Stomach (tissue), 9 donors: Measurements from ENCODE around the gene SIRT3. TPM values are rescaled to one million over a fixed set of nuclear protein-coding genes. Genes with fewer than 3 reads are reported as not detected.

Source experiments
- DNase-seq, 2 donors: peaks; one replicate each; pipeline versions ENCODE4 v3.0.0 to v3.0.0-alpha.2; 2013 to 2019
- H3K27ac ChIP-seq, 5 donors: fragments of 200-600 bp in 4 of 5; sonication (generic) in 4 of 5; one replicate each; pipeline ENCODE4 v1.5.1; 2013 to 2019; ENCODE audit warnings: mild to moderate bottlenecking in 1 of 5, moderate library complexity in 1 of 5
- H3K27me3 ChIP-seq, 3 donors: fragments of 200-600 bp; sonication (generic); one replicate each; pipeline ENCODE4 v1.5.1; 2017 to 2019; ENCODE audit warnings: mixed run types in 1 of 3
- H3K36me3 ChIP-seq, 4 donors: fragments of 200-600 bp; sonication (generic); 1 replicate in 3 of 4; 2 replicates in 1 of 4; pipeline ENCODE4 v1.5.1; 2016 to 2019
- H3K4me1 ChIP-seq, 4 donors: fragments of 200-600 bp; sonication (generic); one replicate each; pipeline ENCODE4 v1.5.1; 2016 to 2019
- H3K4me3 ChIP-seq, 4 donors: fragments of 200-600 bp; sonication (generic) in 3 of 4; one replicate each; pipeline ENCODE4 v1.5.1; 2016 to 2019; ENCODE audit warnings: mild to moderate bottlenecking in 1 of 4
- H3K9me3 ChIP-seq, 4 donors: fragments of 200-600 bp; sonication (generic); one replicate each; pipeline ENCODE4 v1.5.1; 2016 to 2019
- CTCF ChIP-seq, 7 experiments: fragments of 450-650 bp in 4 of 7; fragments of 200-600 bp in 3 of 7; sonication (generic) in 3 of 7; IDR thresholded peaks; one replicate each; pipeline ENCODE4 v1.5.1; 2016 to 2019; ENCODE audit warnings: antibody characterized with exemption in 7 of 7, control low read depth in 2 of 7, mild to moderate bottlenecking in 1 of 7
- EP300 ChIP-seq: sonication (generic); formaldehyde crosslinking; IDR thresholded peaks from one replicate; pipeline ENCODE4 v1.6.1; 2017; ENCODE audit warnings: antibody characterized with exemption
- POLR2A ChIP-seq, 4 donors: fragments of 450-650 bp; IDR thresholded peaks; one replicate each; pipeline ENCODE4 v1.6.1; 2016; ENCODE audit warnings: antibody characterized with exemption in 4 of 4, control low read depth in 2 of 4, mild to moderate bottlenecking in 1 of 4, moderate library complexity in 1 of 4
- POLR2AphosphoS5 ChIP-seq, 3 donors: sonication (generic); formaldehyde crosslinking; IDR thresholded peaks; one replicate each; pipeline ENCODE4 v1.6.1; 2016; ENCODE audit warnings: antibody characterized with exemption in 3 of 3
- WGBS, 5 donors: extraction: QIAGEN DNeasy Blood & Tissue Kit in 3 of 5; methylation state at CpG; one replicate each; pipeline versions ENCODE4 v1.1.5 to v1.1.7; 2013 to 2018; 5-methylcytosine and 5-hydroxymethylcytosine counted together
- intact Hi-C: fragments of 100-400 bp; cut with DNase I; formaldehyde crosslinking; loops from one replicate; pipeline ENCODE4 v1.15.1; 2023; ENCODE audit warnings: low total_unique reads
- polyA plus RNA-seq, 3 donors: library from polyadenylated mRNA; stranded (reverse); fragments of 200-250 nt; gene quantifications; one replicate each; pipeline ENCODE4 v1.2.3, GENCODE V29; 2013
- total RNA-seq, 5 donors: library from RNA; depleted of rRNA; stranded (reverse); fragments of >200 nt; gene quantifications; one replicate each; pipeline versions ENCODE4 v1.1.0 to v1.2.3, GENCODE V29; 2014 to 2016
- donor health status: healthy with polysubstance abuse.
- donor health status: Bipolar disorder and iron deficiency.
- donor health status: healthy.

Gene SIRT3
- total and polyA plus RNA-seq, 8 donors, result 5.4 to 63.7 (median 12.3) TPM

- peaks cover 12 to 45% (median 38%) of the 10 kb centered on the region in 4 donors for H3K36me3 ChIP-seq
- no peaks in the 10 kb centered on the region for H3K27me3 ChIP-seq
- whole genome bisulfite sequencing, 5 donors, result 1 to 2% (median 1%) methylated on average over 25 to 62 of the region's 62 CpGs
- H3K27ac ChIP-seq, result peak within 1 kb of the TSS; percentile 94 to 97 (median 96)
- intact Hi-C loops, result no loop called here
- peak in 2 of 7 experiments; percentile 5 to 30 for TF ChIP-seq CTCF (IDR thresholded peaks at IDR 0.05)
- peak; percentile 69 to 79 (median 76) for TF ChIP-seq POLR2AphosphoS5 (IDR thresholded peaks at IDR 0.05)
- no peak for TF ChIP-seq EP300
- peaks cover 22 to 49% (median 35%) of the 10 kb centered on the region in 4 donors for H3K4me1 ChIP-seq
- no peaks in the 10 kb centered on the region for H3K9me3 ChIP-seq
- peak within 1 kb of the TSS; percentile 92 to 95 (median 94) for H3K4me3 ChIP-seq
- peak; percentile 88 to 96 for DNase-seq
Observed at GRCh38 chr11:236774-237767, 929 bp upstream of the SIRT3 start, which contains the start of gene PSMD13. Gene PSMD13, plus strand, starts transcription at chr11:236976. Its CDS starts 74 bp downstream, at chr11:237050.

- 1 to 3% (median 2%) methylated on average over 13 of the region's 13 CpGs for WGBS, 5 donors
- Histone ChIP-seq H3K27me3 (no peaks in the 10 kb centered on the region), H3K36me3 (peaks cover 0 to 34% (median 24%) of the 10 kb centered on the region in 4 donors), H3K9me3 (no peaks in the 10 kb centered on the region), H3K4me3 (peak overlapping the region; percentile 92 to 95 (median 94)), H3K27ac (peak overlapping the region; percentile 94 to 97 (median 95)), H3K4me1 (peaks cover 22 to 48% (median 35%) of the 10 kb centered on the region in 4 donors)
- no peak for DNase-seq
- intact Hi-C loops, result no loop called here
- no peak for TF ChIP-seq POLR2A (IDR thresholded peaks at IDR 0.05)
- no peak for TF ChIP-seq POLR2AphosphoS5 (IDR thresholded peaks at IDR 0.05)
- TF ChIP-seq CTCF (IDR thresholded peaks at IDR 0.05), result no peak
- TF ChIP-seq EP300, result no peak
Observed at GRCh38 chr11:235609-235996, 539 bp downstream of the SIRT3 start.

- Histone ChIP-seq H3K9me3 (no peaks in the 10 kb centered on the region), H3K4me3 (peak overlapping the region; percentile 92 to 95 (median 94)), H3K36me3 (peaks cover 0 to 33% (median 24%) of the 10 kb centered on the region in 4 donors), H3K27me3 (no peaks in the 10 kb centered on the region), H3K27ac (peak overlapping the region in 3 of 5 donors; percentile 95 to 97 (median 96)), H3K4me1 (peaks cover 22 to 44% (median 35%) of the 10 kb centered on the region in 4 donors)
- TF ChIP-seq EP300 (no peak), POLR2AphosphoS5 (IDR thresholded peaks at IDR 0.05) (no peak), CTCF (IDR thresholded peaks at IDR 0.05) (no peak), POLR2A (IDR thresholded peaks at IDR 0.05) (no peak)
- DNase-seq, result no peak
- WGBS, 5 donors, result 77 to 84% (median 80%) methylated on average over 8 of the region's 8 CpGs
- intact Hi-C loops, result no loop called here
Observed at GRCh38 chr11:235180-235579, 962 bp downstream of the SIRT3 start.

- 88 to 93% (median 91%) methylated on average over 20 of the region's 20 CpGs for WGBS, 5 donors
- no peak overlapping the region for H3K27ac ChIP-seq
- H3K27me3 ChIP-seq, result no peaks in the 10 kb centered on the region
- no peaks in the 10 kb centered on the region for H3K9me3 ChIP-seq
- no peak for TF ChIP-seq POLR2AphosphoS5 (IDR thresholded peaks at IDR 0.05)
- no peak for TF ChIP-seq CTCF (IDR thresholded peaks at IDR 0.05)
- no peak for TF ChIP-seq POLR2A (IDR thresholded peaks at IDR 0.05)
- no peak for TF ChIP-seq EP300
- H3K4me3 ChIP-seq, result no peak overlapping the region
- intact Hi-C loops, result no loop called here
- no peak for DNase-seq
- peaks cover 0 to 30% (median 25%) of the 10 kb centered on the region in 4 donors for H3K36me3 ChIP-seq
- H3K4me1 ChIP-seq, result peaks cover 15 to 24% (median 23%) of the 10 kb centered on the region in 4 donors
Observed at GRCh38 chr11:232783-233565, 3.2 kb downstream of the SIRT3 start.
